Tibial artery (tissue), 4 donors: ENCODE measurements around the gene SPEG.
"Not testable (repeated sequence)": the region's sequence is repeated elsewhere in the genome, so short reads cannot be mapped to it uniquely, and the experiment has no call there.

Experiments
- DNase-seq, 2 donors: peaks; one replicate each; pipeline ENCODE4 v3.0.0-alpha.2; 2019
- H3K27ac ChIP-seq, 2 donors: fragments of 200-600 bp; sonication (generic) in 1 of 2; 1 replicate in 1 of 2; 2 replicates in 1 of 2; pipeline ENCODE4 v1.5.1; 2018 to 2019; ENCODE audit warnings: mild to moderate bottlenecking in 1 of 2
- H3K27me3 ChIP-seq, 2 donors: fragments of 200-600 bp; sonication (generic) in 1 of 2; one replicate each; pipeline versions ENCODE4 v1.5.1 to v1.6.0; 2016 to 2019
- H3K36me3 ChIP-seq, 3 donors: fragments of 200-600 bp; sonication (generic) in 2 of 3; one replicate each; pipeline ENCODE4 v1.5.1; 2016 to 2019; ENCODE audit warnings: mild to moderate bottlenecking in 2 of 3
- H3K4me1 ChIP-seq, 4 donors: fragments of 200-600 bp; sonication (generic) in 2 of 4; 1 replicate in 3 of 4; 2 replicates in 1 of 4; pipeline ENCODE4 v1.5.1; 2016 to 2019
- H3K4me3 ChIP-seq, 2 donors: fragments of 200-600 bp; sonication (generic) in 1 of 2; 1 replicate in 1 of 2; 2 replicates in 1 of 2; pipeline ENCODE4 v1.5.1; 2018 to 2019; ENCODE audit warnings: mild to moderate bottlenecking in 2 of 2
- H3K9me3 ChIP-seq, 3 donors: fragments of 200-600 bp; sonication (generic) in 1 of 3; one replicate each; pipeline ENCODE4 v1.5.1; 2016 to 2019
- intact Hi-C: fragments of 100-400 bp; cut with DNase I; formaldehyde crosslinking; loops from one replicate; pipeline ENCODE4 v1.15.0; 2023; ENCODE audit warnings: low total_unique reads
- TF ChIP-seq, protein P1 (sequence below), 2 experiments: fragments of 200-600 bp in 1 of 2; fragments of 450-650 bp in 1 of 2; IDR thresholded peaks; one replicate each; pipeline ENCODE4 v1.5.1; 2017 to 2019; ENCODE audit warnings: antibody characterized with exemption in 2 of 2, mild to moderate bottlenecking in 1 of 2, moderate library complexity in 1 of 2

The SPEG gene

DNA sequence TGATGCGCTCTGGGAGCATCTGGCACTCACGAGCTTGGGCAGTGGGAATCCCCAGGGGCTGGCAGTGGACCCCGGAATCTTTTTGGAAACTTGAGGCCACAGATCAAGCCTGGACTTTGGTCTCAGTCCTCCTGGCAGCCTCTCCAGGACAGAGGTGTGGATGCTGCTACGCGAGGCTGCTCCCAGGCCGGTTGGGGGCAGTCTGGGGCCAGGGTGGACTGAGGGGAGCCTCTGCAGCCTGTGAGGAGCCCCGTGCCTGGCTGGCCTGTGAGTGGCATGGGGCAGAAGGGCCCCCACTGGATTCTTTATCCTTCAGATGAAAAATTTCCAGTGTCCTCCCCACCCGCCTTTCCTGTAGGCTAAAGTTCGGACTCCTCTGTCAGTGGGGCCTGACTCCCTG is 29.2 kb upstream of the SPEG start:
- H3K36me3 ChIP-seq: no peaks in the 10 kb centered on the region
- peaks cover 5 to 62% (median 55%) of the 10 kb centered on the region in 4 donors for H3K4me1 ChIP-seq
- TF ChIP-seq, protein P1, sequence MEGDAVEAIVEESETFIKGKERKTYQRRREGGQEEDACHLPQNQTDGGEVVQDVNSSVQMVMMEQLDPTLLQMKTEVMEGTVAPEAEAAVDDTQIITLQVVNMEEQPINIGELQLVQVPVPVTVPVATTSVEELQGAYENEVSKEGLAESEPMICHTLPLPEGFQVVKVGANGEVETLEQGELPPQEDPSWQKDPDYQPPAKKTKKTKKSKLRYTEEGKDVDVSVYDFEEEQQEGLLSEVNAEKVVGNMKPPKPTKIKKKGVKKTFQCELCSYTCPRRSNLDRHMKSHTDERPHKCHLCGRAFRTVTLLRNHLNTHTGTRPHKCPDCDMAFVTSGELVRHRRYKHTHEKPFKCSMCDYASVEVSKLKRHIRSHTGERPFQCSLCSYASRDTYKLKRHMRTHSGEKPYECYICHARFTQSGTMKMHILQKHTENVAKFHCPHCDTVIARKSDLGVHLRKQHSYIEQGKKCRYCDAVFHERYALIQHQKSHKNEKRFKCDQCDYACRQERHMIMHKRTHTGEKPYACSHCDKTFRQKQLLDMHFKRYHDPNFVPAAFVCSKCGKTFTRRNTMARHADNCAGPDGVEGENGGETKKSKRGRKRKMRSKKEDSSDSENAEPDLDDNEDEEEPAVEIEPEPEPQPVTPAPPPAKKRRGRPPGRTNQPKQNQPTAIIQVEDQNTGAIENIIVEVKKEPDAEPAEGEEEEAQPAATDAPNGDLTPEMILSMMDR (IDR thresholded peaks at IDR 0.05): peak in 1 of 2 experiments; percentile 22
- peak overlapping the region; percentile 90 to 94 for H3K27ac ChIP-seq
- H3K9me3 ChIP-seq: no peaks in the 10 kb centered on the region
- no peaks in the 10 kb centered on the region for H3K27me3 ChIP-seq
- H3K4me3 ChIP-seq: no peak overlapping the region
- intact Hi-C loops: loop anchor here (5.0 kb wide), 1 partner anchor 37 kb away; no protein-coding TSS in a partner anchor
- peak in 1 of 2 donors; percentile 86 for DNase-seq

DNA sequence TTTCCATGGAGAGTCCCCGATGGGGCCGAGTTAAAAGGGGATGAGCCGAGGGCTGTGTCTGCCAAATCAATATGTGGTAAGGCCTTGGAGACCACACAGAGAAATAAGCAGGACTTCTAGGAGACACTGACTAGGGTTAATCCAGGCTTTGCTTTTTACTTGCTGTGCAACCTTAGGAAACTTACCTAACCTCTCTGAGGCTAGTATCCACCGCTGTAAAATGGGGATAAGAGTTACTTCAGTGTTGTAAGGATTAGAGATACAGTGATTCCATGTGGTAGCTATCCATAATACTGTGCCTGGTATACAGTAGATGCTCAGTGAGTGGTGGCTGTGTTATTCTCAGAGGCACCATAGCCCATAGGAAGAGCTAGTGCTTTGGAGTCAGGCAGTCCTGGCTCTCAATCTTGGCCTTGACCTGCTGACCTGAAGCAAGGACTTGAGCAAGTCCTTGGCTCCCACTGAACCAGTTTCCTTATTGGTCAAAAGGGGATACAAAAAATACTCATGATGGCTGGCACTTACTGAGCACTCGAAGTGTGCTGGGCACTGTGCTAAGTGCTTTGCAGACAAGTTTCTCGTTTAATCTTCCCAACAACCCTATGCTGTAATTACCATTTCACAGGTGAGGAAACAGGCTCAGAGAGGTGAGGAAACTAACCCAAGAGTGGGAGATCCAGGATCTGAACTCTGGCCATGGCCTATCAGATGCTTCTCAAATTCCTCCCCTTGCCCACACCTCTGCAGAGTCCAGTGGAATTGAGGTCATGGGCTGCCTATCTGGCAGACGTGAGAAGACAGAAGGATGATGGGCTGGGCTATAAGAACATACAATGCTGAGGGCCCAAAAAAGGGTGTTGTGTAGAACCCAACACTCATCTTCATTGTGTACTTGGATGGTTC is 28.4 kb upstream of the SPEG start:
- H3K9me3 ChIP-seq: no peaks in the 10 kb centered on the region
- H3K4me1 ChIP-seq: peaks cover 5 to 62% (median 55%) of the 10 kb centered on the region in 4 donors
- intact Hi-C loops: loop anchor here (5.0 kb wide), 1 partner anchor 36 kb away; no protein-coding TSS in a partner anchor
- TF ChIP-seq, protein P1 (IDR thresholded peaks at IDR 0.05): no peak
- no peak for DNase-seq
- H3K27me3 ChIP-seq: no peaks in the 10 kb centered on the region
- no peaks in the 10 kb centered on the region for H3K36me3 ChIP-seq
- no peak overlapping the region for H3K4me3 ChIP-seq
- peak overlapping the region; percentile 90 to 94 for H3K27ac ChIP-seq

DNA sequence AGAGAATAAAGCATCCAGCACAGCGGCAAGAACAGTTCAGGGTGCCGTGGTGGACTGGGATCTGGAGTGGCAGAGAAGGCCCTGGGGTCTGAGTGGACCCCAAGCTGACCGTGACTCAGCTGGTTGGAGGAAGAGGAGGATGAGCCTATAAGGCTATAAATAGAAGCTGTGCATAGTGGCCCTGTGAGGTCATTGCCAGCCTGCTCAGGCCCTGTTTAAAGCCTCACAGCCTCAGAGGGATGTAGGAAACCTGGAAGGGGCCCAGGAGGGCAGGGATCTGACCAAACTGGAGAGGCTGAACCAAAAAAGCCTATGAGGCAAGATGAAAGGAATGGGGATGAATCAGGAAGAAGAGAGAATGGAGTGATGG is 27.8 kb upstream of the SPEG start:
- H3K9me3 ChIP-seq: no peaks in the 10 kb centered on the region
- H3K4me1 ChIP-seq: peaks cover 5 to 62% (median 55%) of the 10 kb centered on the region in 4 donors
- no peaks in the 10 kb centered on the region for H3K36me3 ChIP-seq
- intact Hi-C loops: loop anchor here (5.0 kb wide), 1 partner anchor 35 kb away; no protein-coding TSS in a partner anchor
- TF ChIP-seq, protein P1 (IDR thresholded peaks at IDR 0.05): no peak
- DNase-seq: peak; percentile 76 to 96
- H3K27ac ChIP-seq: peak overlapping the region; percentile 90 to 94
- no peaks in the 10 kb centered on the region for H3K27me3 ChIP-seq
- H3K4me3 ChIP-seq: no peak overlapping the region

DNA sequence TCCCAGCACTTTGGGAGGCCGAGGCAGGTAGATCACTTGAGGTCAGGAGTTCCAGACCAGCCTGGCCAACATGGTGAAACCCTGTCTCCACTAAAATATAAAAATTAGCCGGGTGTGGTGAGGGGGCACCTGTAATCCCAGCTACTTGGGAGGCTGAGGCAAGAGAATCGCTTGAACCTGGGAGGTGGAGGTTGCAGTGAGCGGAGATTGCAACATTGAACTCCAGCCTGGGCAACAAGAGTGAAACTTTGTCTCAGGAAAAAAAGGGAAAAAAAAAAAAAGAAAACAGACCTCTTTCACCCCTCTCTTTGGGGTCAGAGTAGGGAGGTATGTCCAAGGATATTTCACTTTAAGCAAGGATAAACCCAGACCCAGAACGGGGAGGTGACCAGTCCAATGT is 27.3 kb upstream of the SPEG start:
- H3K4me1 ChIP-seq: peaks cover 5 to 62% (median 55%) of the 10 kb centered on the region in 4 donors
- peak overlapping the region; percentile 90 to 94 for H3K27ac ChIP-seq
- not testable (repeated sequence) for H3K9me3 ChIP-seq, H3K36me3 ChIP-seq, DNase-seq, H3K27me3 ChIP-seq, H3K4me3 ChIP-seq
- intact Hi-C loops: loop anchor here (5.0 kb wide), 1 partner anchor 35 kb away; no protein-coding TSS in a partner anchor

DNA sequence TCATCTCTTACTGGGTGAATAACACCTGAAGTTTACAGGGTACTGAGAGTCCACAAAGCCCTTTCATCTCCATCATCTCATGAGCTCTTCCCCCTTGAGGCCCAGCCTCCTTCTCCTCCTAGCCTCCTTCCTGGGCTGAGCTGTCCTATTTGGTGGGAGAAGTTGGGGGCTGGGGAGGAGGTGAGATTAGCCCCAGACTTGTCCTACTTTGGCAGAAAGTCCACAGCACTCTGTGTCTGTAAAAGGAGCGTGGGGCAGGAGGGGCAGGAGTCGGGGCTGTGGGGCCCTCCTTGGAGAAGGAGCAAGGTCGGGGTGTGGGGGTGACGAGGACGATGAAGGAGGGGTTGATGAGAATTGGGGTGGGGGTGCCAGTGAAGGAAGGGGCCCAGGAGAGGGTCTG is 26.4 kb upstream of the SPEG start:
- intact Hi-C loops: loop anchor here (5.0 kb wide), 1 partner anchor 34 kb away; no protein-coding TSS in a partner anchor
- Histone ChIP-seq H3K36me3 (no peaks in the 10 kb centered on the region), H3K27ac (peak overlapping the region; percentile 90 to 94), H3K27me3 (no peaks in the 10 kb centered on the region), H3K4me3 (no peak overlapping the region), H3K4me1 (peaks cover 5 to 60% (median 54%) of the 10 kb centered on the region in 4 donors), H3K9me3 (peaks cover 0 to 5% (median 0%) of the 10 kb centered on the region in 3 donors)
- TF ChIP-seq, protein P1 (IDR thresholded peaks at IDR 0.05): no peak
- DNase-seq: peak in 1 of 2 donors; percentile 64

DNA sequence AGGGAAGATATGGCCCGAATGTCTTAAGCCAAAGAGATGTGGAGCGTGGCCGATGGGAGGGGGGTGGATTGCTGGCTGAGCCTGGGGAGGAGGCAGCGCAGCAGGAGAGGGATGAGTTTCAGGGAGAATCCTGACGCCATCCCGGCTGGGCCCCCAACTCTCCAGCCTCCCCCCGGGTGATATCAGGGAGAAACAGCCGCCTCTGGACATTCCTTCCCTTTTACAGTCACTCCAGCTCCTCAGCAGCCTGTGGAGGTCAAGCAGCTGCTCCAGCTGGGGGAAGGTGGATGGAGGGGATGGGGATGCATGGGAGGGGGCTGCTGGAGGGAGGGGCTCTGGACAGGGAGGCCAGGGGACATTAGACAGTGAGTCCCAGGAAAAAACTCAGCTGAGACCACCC is 26.0 kb upstream of the SPEG start:
- Histone ChIP-seq H3K4me1 (peaks cover 5 to 56% (median 52%) of the 10 kb centered on the region in 4 donors), H3K36me3 (no peaks in the 10 kb centered on the region), H3K27me3 (no peaks in the 10 kb centered on the region), H3K4me3 (no peak overlapping the region), H3K27ac (peak overlapping the region; percentile 90 to 94), H3K9me3 (peaks cover 0 to 5% (median 0%) of the 10 kb centered on the region in 3 donors)
- intact Hi-C loops: loop anchor here (5.0 kb wide), 1 partner anchor 34 kb away; no protein-coding TSS in a partner anchor
- TF ChIP-seq, protein P1 (IDR thresholded peaks at IDR 0.05): no peak
- no peak for DNase-seq
